Activated CD4-positive, alpha-beta T cell treated with anti-CD3 and anti-CD28 coated beads, Interleukin-2, amount 50 U/mL, for 4 hours (primary cell): ENCODE data around the gene ZBTB24.

ENCODE experiments used
- DNase-seq, 2 experiments: peaks; one replicate each; pipeline ENCODE4 v3.0.0-alpha.2; 2020

Gene ZBTB24

DNA sequence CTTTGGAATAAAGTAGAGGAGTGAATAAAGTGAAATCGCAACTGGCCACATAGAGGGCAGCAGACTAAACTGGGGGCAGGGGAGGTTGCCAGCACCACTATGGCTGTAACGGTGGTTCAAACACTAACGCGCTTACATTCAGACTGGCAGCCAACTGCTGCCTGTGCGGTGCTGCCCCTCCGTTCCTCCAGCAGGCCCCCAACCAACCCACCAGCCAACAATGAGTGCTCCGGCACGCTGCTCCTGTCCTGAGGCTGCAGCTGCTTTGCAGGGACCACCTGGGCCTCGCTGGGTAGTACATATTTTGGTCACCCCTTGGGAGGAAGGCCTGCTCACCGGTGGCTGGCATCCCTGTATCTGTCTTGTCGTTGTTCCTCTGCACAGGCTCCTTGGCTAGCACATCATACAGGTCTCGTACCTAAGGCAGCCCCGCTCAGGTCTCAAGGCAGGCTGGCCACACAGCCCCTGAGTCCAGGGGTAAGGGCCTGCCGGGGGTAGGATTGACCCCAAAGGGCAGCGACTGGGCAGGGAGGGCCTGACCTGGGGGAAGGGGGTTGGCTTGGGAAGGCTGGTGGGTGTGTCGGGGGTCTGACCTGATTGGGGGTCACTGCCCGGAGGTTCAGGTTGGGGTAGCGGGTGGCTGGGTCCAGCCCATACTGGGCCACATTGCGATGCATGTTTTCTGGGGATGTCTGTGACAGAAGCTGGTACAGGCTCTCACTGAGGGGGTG, 33.8 kb downstream of the ZBTB24 start:
- no peak for DNase-seq

DNA sequence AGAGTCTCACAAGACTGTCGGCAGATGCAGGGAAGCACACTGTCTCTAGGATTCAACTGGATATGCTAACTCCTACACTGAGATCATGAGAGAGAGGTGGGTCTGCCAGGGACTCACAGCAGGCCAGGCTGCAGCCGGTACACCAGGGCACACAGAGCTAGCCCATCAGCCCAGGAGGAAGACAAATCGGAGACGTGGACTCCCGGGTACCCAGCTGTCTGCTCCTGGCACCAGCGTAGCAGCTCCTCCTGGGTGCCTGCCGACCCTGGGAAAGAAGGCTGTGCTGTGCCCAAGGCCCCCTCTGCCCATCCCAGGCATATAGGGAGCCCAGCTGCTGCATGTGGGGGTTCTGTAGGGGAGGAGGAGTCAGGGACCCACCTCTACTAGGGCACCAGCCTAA, 34.4 kb downstream of the ZBTB24 start:
- no peak for DNase-seq

DNA sequence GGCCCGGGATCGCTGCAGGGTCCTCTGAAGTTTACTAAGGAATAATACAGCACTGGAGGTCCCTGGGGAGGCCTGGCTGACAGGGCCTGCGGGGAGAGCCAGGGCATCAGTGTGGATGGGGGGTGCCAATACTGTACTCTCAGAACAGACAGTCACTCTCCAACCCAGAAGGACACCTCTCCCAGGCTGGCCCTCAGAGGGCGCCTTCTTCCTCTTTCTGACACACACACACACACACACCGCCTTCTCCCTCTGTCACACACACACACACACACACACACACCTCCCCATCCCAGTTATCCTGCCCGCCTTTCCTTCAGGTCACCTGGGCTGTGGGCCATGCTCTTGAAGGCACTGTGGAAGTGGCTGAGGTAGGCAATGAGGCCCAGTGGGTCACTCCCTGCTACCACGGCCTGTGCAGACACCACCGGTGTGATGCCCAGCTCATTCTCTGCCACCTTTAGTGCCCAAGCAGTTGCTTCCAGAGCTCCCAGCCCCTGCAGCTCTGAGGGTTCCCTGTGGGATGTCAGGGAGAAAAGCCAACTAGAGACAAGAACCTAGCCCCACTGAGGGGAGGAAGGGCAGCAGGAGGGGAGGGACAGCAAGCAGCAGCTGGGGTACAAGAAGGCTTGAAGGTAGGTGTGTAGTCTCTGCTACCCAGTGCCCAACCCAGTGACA, 35.0 kb downstream of the ZBTB24 start:
- no peak for DNase-seq

DNA sequence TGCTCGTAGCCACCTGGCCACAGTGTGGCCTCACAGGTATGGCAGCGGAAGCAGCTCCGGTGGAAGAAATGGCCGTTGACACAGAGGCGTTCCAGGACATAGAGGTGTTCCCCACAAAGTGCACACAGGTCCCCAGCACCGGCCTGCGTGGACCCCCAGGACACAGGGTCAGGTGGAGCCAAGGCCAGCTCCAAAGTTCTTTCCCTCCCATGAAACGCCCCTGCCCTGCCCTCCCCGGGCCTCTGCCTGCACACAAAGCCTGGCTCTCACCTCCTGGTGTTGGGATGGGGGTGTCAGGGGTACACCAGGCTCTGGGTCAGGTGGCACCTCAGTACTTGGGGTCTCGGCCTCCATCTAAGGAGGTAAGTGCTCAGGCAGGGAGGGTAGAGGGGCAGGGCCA, 35.9 kb downstream of the ZBTB24 start:
- DNase-seq = no peak

DNA sequence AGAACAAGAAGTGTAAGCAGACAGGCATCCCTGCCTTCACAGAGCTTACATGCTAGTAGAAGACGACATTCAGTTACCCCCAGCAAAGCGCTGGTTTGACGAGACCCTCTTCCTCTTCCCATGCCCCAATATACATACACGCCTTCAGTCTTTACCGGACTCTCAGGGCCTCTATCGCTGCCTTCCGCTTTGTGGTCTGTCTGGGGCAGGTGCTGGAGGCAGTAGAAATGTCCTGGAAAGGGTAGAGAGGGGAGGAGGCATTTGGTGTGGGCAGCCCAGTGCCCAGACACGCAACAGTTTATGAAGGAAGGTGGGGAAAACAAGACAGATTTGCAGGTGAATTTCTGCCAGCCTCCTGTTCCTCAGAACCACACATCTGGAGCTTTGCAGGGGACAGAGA, 36.5 kb downstream of the ZBTB24 start:
- no peak for DNase-seq

DNA sequence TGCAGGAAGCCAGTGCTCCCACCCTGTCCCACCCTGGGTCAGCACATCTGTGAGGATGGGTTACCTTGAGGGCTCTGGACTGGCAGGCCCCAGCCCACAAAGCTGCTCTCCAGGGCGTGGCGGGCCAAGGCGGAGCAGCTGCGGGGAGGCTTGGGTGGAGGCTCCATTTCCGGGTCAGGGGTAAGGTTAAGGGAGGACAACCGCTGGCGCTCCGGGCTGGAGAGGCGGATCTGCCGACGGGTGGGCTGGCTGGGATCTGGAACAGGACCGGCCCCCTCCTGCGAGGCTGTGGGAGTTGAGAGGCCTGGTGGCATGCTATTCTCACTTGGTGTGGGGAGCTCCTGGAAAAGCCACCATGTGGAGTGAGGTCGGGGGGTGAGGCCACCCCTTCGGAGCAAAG, 36.9 kb downstream of the ZBTB24 start:
- no peak for DNase-seq

DNA sequence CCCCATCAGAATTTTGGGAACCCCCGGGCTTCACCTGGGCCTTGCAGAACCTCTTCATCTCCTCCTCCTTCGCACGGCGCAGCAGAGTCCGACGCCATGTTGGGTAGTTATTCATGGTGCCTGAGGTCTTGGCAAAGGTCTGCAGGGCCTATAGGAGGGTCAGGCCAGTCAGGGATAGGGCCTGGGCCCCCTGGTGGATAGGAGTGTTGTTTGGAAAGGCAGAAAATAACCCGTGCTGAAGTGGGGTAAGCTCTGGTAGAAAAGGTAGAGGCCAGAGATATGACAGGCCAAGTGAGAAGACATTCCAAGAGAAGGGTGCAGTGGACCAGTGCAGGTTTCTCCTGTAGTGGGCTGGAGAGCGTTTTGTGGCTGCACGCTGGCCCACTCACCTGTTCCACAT, 37.6 kb downstream of the ZBTB24 start:
- DNase-seq = no peak

DNA sequence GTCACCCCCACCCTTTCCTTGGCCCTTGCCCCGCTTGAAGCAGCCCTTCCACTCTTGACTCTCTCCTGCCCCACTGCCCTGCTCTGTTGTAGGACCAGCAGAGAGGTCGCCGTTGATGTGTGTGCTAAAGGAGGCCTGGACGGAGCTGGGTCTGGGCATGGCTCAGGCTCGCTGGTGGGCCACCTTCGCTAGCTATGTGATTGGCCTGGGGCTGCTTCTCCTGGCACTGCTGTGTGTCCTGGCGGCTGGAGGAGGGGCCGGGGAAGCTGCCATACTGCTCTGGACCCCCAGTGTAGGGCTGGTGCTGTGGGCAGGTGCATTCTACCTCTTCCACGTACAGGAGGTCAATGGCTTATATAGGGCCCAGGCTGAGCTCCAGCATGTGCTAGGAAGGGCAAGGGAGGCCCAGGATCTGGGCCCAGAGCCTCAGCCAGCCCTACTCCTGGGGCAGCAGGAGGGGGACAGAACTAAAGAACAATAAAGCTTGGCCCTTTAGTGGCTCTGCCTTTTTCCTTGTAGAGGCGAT, 39.5 kb downstream of the ZBTB24 start:
- no peak for DNase-seq

DNA sequence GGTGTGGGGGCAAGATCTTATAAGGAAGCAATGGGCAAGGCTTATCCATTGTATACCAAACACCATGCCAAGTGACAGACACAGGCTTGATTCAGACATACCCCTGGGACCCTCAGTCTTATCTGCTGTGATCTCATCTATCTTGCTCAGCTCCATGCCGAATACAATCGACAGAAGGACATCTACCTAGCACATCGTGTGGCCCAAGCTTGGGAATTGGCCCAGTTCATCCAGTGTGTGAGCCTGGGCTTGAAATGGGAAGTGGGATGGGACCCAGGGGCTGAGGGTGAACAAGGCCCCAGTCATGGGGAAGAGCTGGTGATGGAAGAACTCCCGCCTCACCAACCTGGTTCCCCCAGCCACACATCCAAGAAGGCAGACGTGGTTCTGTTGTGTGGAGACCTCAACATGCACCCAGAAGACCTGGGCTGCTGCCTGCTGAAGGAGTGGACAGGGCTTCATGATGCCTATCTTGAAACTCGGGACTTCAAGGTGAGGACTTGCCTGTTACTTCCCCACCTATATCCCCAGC, 40.6 kb downstream of the ZBTB24 start:
- no peak for DNase-seq

DNA sequence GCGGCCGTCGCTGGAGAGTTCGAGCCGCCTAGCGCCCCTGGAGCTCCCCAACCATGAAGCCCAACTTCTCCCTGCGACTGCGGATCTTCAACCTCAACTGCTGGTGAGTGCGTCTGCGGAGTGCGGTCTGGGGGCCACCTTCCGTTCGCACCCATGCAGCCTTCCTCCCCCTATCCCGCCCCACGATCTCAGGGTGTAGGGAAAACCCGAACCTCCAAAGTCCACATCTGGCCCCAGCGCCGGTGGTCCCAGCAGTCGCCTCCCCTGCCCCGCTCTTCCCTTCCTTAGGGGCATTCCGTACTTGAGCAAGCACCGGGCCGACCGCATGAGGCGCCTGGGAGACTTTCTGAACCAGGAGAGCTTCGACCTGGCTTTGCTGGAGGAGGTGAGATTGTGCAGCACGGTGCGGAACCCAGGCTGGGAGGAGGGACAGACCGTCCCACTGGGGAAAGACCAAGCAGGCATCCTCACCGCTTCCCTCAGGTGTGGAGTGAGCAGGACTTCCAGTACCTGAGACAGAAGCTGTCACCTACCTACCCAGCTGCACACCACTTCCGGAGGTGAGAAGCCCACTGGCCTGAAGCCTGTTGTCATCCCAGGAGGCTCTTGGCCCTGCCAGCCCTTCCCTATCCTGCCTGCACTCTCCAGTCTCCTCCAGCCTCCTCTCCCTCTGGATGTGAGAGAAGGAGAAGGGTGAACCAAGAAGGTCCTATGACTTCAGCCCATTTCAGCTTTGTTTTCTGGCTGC, 41.8 kb downstream of the ZBTB24 start:
- DNase-seq = peak; percentile 25 to 31

DNA sequence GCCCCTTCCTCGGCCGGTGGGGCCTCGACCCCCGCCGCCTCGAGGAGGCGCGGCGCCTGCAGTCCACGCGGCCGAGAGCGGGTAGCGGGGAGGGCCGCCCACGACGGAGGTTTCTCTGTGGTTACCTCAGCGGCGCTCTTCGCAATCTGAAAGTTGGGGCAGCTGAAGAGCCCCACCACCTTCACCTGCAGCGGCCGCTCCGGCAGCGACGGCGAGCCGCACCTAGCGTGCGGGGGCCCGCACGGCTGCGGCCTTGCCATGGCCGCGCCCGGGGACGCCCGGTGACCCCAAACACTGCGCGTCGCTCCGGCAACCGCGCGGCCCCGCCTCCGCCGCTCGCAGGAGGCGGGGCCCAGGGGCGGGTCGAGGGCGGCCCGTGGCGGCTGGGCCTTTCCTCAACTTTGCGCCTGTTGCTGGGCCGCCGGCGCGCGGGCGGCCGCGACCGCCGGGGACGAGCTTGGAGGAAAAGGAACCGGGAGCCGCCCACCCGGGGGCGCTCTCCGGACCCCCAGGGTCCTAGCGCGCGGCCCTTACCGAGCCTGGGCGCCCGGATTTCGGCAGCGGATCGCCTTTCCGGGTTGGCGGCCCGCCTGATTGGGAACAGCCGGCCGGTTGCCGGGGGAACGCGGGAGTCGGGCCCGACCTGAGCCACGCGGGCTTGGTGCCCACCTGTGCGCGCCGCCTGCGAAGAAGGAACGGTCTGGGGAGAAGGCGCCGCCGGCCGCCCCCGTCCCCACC, 42.5 kb downstream of the ZBTB24 start, which contains the start of the genes PPIL6 and SMPD2:
Gene PPIL6 (minus strand): TSS at position 298 of the 738 bp plus-strand sequence. CDS start 38 bp downstream, at position 260.
Gene SMPD2 (plus strand): TSS at position 394 of the 738 bp plus-strand sequence. CDS start 398 bp downstream, outside the sequence.
- peak; percentile 65 to 69 for DNase-seq

DNA sequence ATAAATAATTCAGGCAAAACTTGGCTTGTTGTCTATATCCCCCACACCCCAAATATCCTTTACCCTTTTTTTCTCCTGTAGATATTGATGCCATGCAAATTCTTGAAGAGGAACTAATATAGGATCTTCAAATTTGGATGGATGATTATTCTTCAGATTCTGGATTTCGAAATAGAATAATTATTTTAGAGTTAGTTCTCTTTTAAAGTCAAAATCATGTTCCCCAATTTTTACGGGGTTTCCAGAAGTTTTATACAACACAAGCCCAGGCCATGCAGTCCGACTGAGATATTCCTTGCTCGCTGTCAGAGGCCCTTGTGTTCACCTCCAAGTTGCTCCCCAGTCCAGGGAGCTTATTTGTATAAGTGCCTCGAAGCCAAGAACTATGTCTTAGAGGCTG, 47.0 kb downstream of the ZBTB24 start:
- DNase-seq = no peak

DNA sequence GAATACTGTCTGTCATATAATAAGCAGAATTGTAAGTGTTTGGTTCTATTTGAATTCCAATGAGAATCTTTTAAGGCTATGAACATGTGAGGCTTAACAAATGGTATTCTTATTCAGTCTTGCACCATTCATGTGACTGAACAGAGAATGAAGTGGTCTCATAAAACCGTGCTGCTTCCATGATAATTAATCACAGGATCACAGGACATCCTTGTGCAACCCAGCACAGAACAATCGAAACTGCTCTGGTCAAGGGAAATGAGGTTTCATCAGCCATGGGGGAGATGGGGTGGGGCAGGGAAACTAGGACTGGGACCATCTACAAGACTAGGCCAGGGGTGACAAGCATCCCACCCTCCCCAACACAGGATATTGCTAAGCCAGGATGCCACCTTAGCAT, 48.6 kb downstream of the ZBTB24 start:
- DNase-seq = no peak

DNA sequence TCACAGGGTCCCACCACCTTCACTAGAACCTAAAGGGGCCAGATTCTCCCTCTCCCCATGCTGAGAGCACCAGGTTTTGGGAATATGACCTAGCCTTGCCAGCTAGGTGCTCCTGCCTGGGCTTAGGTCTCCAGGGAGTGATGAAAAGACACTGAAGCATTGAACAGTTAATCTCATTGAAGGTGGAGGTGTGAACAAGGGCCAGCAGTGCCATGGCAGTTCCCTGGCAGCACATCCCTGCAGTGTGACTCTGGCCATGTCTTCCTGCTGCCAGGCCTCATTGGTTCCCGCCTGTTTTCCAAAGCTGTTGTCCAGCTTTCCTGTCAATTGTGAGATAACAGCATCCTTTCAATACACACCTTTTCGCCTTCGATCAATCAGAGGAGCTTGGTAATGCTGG, 53.5 kb downstream of the ZBTB24 start:
- DNase-seq = no peak

DNA sequence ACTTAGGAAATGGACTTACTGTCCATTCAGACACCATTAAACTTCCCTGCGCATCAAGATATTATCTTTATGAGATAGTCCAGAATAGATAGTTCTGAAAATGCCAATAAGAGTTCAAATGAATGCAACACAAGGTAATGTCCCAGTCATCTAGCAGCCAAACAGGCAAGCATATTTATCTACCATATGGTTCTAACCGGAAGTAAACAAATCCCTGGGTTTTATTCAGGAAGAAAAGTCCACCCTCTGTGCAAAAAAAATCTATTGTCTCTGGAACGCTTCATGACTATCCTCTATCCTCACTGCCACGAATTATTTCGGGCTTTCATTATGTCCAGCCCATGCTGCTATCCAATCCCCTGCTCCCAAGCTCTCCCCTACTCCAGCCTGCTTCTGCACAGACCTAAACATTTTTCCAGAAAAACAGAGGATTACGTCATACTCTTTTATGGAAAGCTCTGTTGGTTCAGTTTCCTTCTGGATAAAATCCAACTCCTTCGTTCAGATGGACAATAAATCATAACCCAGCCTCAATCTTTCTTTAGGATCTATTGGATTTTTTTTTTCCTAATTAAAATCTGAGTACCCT, 54.0 kb downstream of the ZBTB24 start:
- no peak for DNase-seq

DNA sequence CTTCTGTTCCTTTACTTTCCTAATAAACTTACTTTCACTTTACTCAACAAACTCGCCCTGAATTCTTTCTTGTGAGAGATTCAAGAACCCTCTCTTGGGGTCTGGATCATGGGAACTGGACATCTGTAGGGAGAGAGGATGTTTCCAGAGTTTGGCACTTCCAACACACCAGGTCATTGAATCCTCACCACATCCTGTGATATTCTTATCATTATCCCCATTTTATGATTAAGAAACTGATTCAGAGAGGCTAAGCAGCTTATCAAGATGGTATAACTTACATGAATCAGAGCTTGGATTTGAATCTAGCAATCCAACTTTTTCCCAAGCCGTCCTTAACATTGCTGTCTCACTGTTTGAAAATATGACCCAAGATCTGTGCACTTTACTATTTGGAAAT, 58.1 kb downstream of the ZBTB24 start:
- DNase-seq = no peak

DNA sequence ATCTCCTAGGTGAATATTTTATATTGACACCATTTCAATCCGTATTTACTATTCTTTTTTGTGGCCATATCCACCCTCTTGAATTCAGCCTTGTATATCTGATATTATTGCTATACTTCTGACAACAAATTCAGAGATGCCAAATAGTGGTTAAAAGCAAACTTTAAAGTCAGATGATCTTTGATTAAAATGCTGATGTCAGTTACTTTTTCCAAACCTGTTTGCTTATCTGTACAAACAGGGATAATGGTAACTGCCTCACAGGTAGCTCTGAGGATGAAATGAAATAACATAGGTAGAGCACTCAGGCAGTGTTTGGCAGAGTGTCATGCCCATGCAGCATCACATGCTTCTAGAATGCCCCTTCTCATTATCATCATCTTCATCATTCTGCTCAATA, 61.8 kb downstream of the ZBTB24 start:
- no peak for DNase-seq

DNA sequence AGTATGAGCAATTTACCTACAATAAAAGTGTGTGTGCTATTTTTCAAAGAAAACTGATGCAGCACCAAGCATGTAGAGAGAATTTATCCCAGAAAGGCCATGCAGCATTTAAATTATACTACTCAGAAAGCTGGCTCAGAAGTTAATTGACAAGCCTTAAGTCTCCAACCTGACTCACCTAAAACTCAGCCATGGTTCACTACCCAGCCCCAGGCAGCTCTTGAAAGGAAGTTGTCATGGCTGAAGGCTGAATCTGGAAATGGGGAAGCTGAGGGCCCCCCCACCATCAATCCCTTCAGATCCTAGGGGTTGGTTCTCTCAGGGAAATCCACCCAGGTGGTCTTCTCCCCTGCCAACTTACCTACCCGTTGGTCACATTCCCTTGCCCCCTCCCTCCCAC, 62.3 kb downstream of the ZBTB24 start:
- no peak for DNase-seq

DNA sequence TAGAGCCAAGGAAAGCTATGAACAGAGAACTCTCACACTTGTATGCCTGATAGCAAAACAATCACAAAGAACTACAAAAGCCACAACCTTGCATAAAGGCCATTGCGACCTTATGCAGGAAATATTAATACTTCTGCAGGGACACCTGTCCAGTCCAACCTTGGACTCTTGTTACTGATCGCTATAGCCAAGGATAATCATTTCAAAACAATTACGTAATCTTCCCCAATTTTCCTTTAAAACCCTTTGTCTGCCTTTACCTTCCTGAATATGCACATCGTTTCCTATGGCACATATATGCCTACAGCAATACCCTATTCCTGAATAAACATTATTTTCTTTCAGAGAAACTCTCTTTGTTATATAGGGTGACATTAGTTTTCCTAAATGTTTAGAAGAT, 65.4 kb downstream of the ZBTB24 start:
- no peak for DNase-seq
